T-helper 9 cell (primary cell): ENCODE data around the gene MRTFB.
"Not testable (repeated sequence)": the region's sequence is repeated elsewhere in the genome, so short reads cannot be mapped to it uniquely, and the experiment has no call there.

Source experiments
- DNase-seq: peaks from one replicate; pipeline ENCODE4 v3.0.0-alpha.2; 2020

The MRTFB gene

GRCh38 chr16:14146445-14146844, 75.3 kb downstream of the MRTFB start:
- DNase-seq: no peak

- no peak for DNase-seq
Observed at GRCh38 chr16:14148016-14148415, 76.9 kb downstream of the MRTFB start.

GRCh38 chr16:14148569-14148968, 77.5 kb downstream of the MRTFB start:
- DNase-seq: no peak

GRCh38 chr16:14150796-14151195, 79.7 kb downstream of the MRTFB start:
- no peak for DNase-seq

GRCh38 chr16:14151256-14152030, 80.3 kb downstream of the MRTFB start:
- DNase-seq: no peak

DNA sequence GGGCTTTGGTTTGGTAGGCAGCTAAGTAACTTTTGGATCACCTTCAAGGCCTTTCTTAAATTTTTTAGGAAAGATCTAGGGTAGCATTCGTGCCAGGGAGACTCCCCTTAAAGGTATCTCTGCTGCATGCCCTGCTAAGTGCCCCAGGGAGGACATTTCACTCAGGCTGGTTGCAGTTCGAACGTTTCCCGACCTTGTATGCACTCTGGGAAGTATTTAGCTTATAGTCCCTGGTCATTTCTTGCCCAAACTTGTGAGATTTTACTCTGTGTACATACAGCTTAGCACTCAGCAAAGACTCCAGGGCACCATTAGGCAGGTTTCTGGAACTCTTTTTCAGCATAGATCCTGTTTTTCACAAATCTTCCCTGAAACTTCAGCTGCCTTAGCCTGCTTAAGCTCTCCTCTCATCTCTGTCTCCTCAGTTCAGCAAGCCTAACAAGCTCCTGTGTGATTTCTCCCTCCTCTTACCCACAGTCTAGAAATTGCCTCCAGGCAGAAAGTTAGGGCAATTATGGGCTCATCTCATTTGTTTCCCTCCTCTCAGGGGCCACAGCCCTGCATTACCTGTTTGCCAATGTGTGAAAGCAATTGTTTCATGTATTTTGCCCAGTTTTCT, 84.6 kb downstream of the MRTFB start:
- no peak for DNase-seq

DNA sequence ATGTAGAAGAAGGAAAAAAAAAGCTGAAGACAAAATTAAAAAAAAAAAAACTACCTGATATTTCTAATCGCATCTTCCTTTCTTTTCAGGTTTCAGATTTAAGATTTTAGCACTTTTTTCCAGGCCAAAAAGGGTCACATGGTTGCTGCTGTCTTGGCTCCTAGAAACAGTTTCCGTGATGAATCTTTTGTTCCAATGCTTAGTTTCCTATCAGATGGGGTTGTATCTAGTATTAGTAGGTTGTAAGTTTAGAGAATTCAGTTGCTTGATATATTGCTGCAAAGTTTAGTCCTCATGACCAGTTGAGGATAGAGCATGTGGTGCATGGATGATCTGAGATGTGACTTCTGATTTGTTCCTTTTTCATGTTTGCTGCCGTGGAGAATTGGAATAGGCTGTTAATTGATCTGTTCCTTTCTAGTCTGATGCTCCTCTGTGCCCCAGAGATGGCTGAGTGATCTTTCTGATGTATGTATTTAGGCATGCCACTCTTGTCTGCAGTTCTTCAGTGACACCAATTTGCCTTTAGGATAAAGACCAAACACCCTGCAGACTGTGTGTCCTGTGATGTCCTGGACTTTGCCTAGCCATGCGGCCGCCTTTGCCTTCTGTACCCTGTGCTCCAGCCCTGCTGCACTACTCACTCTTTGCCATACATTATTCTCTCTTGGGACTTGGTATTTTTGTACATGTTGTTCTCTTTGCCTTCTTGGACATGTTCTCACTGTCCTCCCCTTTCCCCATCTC, 94.0 kb downstream of the MRTFB start:
- no peak for DNase-seq

GRCh38 chr16:14168146-14168545, 97.0 kb downstream of the MRTFB start:
- no peak for DNase-seq

DNA sequence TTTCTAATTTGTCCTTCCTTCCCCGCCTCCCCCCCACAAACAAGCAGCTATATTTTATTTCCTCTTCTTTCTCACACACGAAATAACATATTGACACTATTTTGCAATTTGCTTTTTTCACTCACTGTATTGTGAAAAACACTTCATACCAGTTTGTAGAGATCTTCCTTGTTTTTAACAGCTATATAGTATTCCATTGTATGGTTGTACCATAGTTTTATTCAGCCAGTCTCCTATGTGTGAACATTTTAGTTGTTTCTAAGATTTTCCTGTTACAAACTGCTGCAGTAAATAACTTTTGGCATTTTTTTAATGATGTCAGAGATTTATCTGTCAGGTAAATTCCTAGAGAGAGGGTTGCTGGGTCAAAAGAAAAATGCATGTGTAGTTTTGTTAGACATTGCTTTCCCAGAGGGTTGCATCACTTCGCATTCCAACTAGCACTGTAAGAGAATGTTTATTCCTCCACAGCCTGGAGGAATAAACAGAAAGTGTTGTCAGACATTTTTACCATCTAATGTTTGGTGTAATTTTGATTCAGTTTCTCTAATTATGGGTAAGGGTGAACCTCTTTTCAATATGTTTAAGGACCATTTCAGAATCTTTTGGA, 101.2 kb downstream of the MRTFB start:
- no peak for DNase-seq

DNA sequence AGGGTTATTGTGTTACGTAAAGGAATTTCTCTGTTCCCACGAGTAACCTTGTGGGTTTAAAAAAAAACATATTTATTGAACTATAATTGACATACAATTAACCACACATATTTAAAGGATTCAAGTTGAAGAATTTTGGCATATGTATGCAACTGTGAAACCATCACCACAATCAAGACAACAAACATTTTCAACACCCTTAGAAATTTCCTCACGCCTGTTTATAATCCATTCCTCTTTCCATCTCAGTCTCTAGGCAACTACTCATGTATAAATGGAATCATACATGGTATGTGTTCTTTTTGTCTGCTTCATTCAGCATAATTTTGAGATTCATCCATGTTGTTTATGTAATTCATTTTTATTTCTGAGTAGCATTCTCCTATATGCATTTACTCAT, 104.0 kb downstream of the MRTFB start:
- DNase-seq: no peak

DNA sequence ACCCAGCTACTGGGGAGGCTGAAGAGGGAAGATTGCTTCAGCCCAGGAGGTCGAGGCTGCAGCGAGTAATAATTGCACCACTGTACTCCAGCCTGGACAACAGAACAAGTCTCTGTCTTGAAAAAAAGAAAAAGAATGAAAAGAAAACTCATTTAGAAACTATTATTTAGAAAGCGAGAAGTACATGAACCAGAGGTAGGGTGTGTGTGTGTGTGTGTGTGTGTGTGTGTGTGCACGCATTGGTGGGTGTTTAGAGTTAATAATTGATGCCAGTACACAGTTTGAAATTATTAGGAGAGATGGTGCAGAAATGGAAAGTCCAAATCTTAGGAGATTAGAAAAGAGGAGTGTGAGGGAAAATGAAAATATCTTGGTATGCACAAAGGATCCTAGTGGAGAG, 106.6 kb downstream of the MRTFB start:
- DNase-seq: no peak

DNA sequence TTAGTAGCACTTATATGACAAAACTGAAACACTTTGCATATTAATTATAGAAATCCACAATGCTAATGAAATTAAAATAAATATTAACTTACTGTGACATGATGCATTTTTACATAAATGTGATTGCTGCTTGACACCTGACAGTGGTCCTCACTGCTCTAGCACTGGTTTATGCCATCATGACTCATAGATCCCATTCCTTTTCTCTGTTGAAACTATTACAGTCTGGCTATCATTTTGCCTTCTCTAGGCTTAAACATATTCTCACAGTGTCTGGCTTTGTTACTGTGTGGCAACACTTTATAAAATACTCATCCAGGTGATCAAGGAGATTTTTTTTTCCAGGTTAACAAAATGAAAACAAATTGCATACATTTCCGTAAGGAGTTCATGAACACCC, 108.0 kb downstream of the MRTFB start:
- DNase-seq: no peak

DNA sequence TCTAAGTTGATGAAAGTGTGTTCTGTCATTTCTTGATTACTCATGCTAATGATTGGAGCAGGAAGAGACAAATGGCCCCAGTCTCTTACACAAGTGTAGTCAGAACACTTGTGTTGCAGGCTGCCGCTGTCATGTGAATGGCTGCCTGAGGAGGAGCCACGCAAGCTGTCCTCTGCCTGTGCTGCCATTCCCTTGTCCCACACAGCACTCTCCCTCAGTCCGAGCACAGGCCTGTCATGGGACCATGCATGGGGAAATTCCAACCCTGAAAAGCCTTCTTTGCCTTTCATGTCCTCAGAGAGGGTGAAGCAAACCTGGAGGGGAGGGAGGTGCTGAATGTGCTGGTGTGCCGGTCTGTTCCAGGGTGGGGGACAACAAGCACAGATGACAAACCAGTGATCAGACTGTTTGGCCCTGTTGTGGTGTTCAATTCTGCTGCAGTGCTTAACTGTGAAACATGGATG, 109.4 kb downstream of the MRTFB start:
- no peak for DNase-seq

- no peak for DNase-seq
Observed at GRCh38 chr16:14181371-14182050, 110.4 kb downstream of the MRTFB start.

DNA sequence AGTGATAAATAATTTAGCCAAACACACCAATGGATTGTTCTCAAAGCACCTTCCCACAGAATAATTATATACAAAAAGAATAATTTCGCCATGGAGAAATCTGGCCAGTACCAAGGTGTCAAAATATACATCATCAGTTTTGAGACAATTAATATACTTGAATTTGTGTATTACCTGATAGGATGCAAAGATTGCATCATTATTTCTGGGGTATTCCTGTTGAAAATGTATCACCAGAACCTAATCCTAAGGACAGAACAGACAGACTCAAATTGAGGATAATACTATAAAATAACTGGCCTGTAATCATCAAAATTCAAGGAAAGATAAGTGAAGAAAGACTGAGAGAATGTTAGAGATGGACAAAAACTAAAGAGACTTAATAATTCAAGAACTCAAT, 111.9 kb downstream of the MRTFB start:
- DNase-seq: no peak

- not testable (repeated sequence) for DNase-seq
Observed at GRCh38 chr16:14183962-14184361, 112.8 kb downstream of the MRTFB start.

DNA sequence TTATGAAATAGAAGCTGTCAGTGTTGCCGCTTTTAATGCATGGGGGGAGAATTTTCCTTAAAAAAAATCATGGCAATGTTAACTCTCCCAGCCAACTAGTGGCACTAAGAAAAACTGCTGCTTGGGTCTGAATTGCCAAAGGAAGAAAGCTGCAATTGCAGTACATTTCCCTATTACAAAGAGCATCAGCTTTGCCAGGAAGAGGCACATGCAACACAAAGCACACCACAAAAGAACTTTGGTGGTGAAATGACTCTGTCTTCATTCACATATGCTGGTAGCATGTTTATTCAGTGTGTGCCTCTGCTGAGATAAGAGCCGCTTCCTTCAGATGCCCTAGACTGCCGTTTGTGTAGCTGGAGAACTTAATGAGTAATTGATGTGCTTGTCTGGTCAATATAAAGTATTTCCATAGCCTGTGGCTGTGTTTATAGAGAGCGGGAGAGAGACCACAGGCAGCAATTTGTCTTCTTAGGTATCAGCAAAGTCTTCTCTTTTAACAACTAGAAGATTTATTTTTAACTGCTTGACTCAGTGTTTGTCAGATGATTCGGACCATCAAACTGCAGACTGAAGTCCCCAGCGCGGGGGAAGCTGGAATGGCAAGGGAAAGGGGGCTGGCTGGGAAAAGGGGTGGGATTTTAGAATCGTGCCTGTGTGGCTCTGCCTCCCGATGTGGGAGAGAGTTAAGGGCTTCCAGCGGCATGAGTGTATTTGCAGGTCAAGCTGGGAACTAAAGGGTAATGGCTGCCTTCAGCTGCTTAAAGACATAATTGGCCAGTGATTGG, 115.1 kb downstream of the MRTFB start:
- DNase-seq: no peak

DNA sequence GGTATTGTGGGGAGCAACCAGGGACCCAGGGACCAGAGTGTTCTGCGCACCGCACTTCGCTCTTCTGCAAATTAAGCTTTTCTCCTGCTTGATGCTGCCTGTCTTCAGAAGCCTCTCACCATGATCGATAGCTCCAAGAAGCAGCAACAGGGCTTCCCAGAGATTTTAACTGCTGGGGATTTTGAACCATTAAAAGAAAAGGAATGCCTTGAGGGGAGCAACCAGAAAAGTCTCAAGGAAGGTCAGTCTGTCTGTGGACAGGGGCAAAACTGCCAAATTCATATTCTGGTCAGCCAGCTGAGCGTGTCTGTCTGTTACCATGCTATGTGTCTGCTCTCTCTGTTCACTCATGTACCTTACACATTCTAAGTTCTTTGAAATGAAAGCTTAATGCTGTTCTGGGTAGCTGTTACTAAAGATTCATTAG, 115.7 kb downstream of the MRTFB start:
- DNase-seq: no peak

- DNase-seq: no peak
Observed at GRCh38 chr16:14187517-14188338, 116.6 kb downstream of the MRTFB start.

DNA sequence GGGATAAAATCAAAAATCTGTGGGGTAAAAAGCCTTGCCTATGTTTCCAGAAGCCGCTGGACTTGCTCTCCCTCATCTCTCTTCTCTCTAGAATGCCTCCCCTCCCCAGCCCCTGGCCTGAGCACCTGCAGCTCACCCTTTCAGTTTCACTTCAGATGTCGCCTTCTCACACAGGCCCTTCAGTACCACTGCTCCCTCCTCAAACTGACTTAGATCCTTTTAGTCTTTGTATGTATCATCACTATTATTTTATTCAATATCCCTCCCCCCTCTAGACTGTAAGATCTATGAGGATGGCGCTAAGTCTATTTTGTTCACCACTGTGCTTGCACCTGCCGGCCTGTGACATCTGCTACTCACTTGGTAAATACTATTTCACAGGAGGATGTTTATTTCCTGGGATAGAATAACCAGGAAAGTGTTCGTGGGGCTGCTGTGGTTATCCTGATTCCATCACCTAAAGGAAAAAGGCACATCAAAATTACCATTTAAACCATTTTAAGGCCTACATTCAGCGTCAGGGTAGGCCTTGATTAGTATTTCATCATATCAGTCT, 122.3 kb downstream of the MRTFB start:
- no peak for DNase-seq

DNA sequence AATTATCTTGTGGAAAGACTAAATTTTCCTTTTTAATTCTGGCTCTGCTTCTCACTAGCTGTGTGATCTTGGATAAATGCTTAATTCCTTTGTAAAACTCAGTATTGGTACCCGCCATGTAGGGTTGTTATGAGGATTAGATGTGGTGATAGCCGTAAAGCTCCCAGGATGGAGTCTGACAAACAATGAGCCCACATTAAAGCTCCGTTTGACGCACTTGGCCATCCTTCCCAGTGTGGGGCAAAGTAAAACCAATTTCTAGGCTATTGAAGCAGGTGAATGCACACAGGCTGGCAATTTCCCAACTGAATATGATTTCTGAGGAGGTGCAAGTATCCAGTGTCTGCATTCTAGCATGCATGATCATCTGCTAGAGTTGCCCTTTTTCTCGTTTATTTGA, 123.6 kb downstream of the MRTFB start:
- DNase-seq: no peak
